Activated CD4-positive, alpha-beta T cell treated with anti-CD3 and anti-CD28 coated beads, Interleukin-2, Interleukin-4, amounts not matched to agents 100 ng/mL and 50 ng/mL, durations not matched to agents 16 hours and 8 hours (primary cell): ENCODE results near the gene ZMIZ2.
A peak's percentile ranks its signal among the peaks of the same experiment; 100 is the strongest.
"Not testable (repeated sequence)": the region's sequence is repeated elsewhere in the genome, so short reads cannot be mapped to it uniquely, and the experiment has no call there.

Source experiments
- DNase-seq: peaks from one replicate; pipeline ENCODE4 v3.0.0-alpha.2; 2020; ENCODE audit warnings: low spot score

The ZMIZ2 gene

GRCh38 chr7:44748045-44748947, at the start of gene ZMIZ2:
TSS of gene ZMIZ2 (plus strand) at chr7:44748847. CDS start at chr7:44756250, 7,403 bp downstream.
- DNase-seq: peak; percentile 95

GRCh38 chr7:44699598-44699997, 49.0 kb upstream of the ZMIZ2 start:
- DNase-seq: not testable (repeated sequence)

DNA sequence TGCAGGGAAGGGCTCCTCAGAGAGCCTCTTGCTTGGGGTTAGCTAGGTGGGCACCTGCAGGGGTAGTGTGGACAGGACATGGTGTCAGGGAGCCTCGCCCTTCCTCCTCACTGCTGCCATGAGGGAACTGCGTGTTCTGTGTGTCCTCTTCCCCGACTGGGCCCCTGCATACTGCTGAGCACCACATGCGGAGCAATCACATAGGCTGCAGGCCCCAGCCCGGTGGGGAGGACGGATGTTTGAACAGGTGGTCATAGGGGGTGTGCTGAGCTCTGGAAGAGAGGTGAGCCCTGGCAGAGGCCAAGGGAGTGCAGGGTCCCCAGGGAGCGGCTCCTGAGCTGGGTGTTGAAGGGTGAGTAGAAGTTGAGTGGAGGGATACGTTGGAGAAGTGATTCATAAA, 48.3 kb upstream of the ZMIZ2 start:
- no peak for DNase-seq

DNA sequence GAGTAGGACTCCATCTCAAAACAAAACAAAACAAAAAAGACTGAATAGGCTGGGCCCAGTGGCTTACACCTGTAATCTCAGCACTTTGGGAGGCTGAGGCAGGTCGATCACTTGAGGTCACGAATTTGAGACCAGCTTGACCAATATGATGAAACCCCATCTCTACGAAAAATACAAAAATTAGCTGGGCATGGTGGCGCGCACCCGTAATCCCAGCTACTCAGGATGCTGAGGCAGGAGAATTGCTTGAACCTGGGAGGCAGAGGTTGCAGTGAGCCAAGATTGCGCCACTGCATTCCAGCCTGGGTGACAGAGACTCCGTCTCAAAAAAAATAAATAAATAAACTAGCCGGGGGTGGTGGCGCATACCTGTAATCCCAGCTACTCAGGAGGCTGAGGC, 45.3 kb upstream of the ZMIZ2 start:
- not testable (repeated sequence) for DNase-seq

- DNase-seq: no peak
Observed at GRCh38 chr7:44703921-44704320, 44.7 kb upstream of the ZMIZ2 start.

GRCh38 chr7:44705434-44705833, 43.2 kb upstream of the ZMIZ2 start:
- DNase-seq: no peak

DNA sequence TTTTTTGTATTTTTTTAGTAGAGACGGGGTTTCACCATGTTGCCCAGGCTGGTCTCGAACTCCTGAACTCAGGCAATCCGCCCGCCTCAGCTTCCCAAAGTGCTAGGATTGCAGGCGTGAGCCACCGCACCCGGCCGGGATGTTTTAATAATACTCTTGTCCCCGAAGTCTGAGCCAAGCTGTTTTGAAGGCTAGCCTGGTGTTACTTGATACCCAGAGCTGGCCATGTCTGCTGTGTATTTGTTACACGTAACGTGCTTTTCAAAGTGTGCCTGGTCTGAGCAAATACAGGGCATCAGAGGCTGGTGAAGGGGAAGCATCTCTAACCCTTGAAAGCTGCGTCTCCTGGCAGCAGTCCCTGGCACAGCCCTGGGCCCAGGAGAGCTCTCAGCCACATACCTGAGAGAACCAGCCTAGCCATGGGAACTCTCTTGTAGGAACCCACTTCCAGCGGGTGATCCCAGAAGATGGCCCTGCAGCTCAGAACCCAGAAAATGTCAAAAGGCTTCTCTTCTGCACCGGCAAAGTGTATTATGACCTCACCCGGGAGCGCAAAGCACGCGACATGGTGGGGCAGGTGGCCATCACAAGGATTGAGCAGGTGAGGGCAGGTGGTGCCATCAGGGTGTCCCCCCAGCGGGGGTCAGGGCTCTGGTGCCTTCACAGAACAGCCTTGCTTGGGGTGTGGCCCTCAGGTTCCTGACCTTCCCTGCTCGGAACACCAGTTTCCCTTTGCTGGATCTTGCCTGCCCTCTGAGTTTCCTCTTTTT, 41.7 kb upstream of the ZMIZ2 start:
- no peak for DNase-seq

DNA sequence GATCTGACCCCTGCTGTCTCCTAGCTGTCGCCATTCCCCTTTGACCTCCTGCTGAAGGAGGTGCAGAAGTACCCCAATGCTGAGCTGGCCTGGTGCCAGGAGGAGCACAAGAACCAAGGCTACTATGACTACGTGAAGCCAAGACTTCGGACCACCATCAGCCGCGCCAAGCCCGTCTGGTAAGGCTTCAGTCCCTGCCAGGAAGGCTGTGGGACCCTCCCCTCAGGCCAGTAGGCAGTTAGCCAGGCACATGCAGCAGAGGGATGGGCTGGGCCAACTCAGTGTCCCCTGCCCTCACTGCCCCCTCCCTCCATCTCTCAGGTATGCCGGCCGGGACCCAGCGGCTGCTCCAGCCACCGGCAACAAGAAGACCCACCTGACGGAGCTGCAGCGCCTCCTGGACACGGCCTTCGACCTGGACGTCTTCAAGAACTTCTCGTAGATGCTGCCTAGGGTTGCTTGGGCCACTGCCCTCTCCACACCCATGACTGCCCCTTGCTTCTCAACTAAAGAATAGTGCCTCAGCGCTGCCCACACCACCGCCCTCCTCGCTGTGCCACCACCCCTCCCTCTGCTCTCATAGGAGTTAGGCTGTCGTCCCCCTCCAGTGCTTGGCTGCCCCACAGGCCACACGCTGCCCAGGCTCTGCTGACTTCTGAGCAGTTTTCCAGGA, 41.0 kb upstream of the ZMIZ2 start:
- no peak for DNase-seq

DNA sequence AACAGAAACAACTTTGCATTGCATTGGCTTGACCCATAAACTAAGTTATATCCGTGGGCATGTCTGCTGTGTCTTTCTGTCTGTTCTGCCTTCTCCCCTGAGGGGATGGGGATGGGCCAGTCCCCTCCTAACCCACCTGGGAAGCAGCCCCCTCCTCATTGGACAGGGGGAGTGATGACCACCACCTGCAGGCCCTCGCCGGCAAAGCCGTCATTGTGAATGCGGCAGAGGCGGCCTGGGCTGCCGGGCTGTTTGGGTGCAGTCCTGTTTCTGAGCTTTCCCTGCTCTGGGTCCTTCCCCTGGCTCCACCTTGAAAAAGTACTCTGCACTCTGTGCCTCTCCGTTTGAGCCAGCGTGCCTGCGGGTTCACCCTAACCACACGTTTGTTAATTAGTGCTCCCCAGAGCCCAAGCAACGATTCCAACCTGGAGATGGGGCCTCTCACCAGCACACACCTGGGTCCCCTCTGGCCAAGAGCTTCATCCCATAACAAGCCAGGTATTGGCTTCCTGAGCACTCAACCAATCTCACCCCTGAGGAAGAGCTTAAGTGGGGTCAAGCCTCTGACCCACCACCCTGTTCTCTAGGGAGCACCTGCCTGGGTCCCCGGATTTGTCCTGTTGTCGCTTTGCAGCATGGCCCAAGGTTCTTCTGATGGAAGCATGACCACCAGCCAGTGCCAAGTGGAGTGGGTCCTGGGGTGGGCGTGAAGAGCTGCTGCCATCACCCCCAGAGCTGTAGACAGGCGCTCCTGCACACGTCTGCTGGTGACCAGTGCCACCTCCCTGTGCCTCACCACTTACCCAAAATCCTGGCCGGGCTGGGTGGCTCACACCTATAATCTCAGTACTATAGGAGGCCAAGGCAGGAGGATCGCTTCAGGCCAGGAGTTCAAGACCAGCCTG, 39.4 kb upstream of the ZMIZ2 start:
- DNase-seq: no peak

GRCh38 chr7:44709945-44710596, 38.6 kb upstream of the ZMIZ2 start:
- DNase-seq: no peak

DNA sequence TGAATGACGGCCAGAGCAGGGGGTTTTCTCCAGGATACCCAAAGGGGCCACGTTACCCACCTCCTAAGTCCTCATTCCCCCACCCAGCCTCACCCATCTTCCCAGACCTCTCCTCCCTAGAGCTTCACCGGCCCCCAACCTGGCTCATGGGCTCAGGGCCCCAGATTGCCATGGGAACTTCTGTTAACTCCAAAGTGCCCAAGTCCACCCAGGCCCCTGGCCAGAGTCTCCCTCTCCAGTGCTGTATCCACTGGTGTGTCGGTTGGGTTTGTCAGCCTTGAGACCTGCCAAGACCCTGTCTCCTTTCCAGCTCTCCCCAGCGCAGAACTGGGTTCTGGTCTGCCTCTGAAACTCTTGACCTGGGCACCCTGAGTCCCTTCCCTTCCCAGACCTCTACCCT, 37.1 kb upstream of the ZMIZ2 start:
- no peak for DNase-seq

DNA sequence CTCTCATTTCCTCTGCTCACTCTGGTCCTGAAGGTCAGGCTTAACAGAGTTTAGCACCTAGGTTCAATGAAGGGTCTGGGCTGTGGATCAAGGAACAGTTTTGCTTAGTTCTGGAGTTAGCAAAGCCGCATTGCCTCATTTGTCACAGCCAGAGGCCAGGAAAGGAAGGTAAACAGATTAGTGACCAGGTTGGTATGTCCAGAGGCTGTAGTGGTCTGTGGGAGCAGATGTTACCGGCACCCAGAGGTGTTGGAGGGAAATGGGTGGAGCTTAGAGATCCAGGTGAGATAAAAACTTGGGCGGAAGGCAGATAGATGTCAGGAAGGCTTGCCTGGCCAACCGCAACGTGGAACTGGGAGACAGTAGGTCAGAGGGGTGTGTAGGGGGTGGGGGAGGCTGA, 36.6 kb upstream of the ZMIZ2 start:
- DNase-seq: no peak

GRCh38 chr7:44713141-44713540, 35.5 kb upstream of the ZMIZ2 start:
- no peak for DNase-seq

DNA sequence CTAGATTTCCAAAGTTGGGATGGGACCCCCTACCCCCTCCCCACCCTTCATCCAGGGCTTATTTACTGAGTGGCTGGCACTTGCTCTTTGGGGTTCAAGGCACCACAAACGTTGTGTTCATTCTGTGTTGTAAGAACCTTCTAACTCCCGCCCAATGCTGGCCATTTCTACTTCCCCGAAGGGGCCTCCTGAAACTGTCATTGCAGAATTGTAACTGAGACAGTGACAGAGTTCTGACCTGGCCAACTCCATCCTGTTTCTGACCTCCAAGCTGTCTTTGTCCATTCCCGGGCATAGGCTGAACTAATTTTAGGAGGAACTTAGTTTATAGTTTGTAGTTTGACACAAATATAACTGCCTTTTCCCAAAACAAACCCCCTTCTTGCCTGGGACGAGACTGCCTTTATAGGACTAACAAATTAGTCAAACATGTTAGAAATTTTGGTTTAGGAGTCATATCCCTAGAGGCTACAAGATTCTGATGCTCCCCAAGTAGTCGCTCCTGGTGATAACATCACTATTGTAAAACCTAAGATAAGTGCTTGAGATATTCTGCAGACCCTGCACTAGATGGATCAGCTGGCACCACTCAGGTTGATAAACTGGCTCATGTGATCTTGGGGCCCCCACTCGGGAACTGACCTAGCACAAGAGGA, 34.8 kb upstream of the ZMIZ2 start:
- no peak for DNase-seq

GRCh38 chr7:44716205-44716604, 32.4 kb upstream of the ZMIZ2 start:
- DNase-seq: no peak

- no peak for DNase-seq
Observed at GRCh38 chr7:44720301-44720700, 28.3 kb upstream of the ZMIZ2 start.

DNA sequence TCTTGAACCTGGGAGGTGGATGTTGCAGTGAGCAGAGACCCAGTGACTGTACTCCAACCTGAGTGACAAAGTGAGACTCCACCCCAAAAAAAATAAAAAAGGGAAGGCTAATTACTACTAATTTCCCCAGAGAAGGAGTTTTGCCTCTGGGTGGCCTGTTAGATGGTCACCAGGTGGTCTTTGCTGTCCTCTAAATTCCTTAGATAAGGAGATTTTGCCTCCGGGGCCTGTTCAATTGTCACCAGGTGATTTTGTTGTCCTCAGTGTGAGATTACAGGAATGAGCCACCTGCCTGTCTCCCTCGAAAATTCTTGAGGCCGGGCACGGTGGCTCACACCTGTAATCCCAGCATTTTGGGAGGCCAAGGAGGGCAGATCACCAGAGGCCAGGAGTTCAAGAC, 24.4 kb upstream of the ZMIZ2 start:
- DNase-seq: no peak

- not testable (repeated sequence) for DNase-seq
Observed at GRCh38 chr7:44726250-44726649, 22.4 kb upstream of the ZMIZ2 start.

GRCh38 chr7:44727158-44727936, 21.3 kb upstream of the ZMIZ2 start:
- no peak for DNase-seq

DNA sequence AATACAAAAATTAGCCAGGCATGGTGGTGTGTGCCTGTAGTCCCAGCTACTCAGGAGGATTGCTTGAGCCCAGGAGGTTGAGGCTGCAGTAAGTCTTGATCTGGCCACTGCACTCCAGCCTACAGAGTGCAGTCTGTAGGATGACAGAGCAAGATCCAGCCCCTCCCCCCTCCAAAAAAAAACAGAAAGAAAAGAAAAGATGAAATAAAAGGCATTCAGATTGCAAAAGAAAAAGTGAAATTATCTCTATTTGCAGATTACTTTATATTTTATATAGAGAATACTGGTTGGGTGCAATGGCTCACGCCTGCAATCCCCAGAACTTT, 20.7 kb upstream of the ZMIZ2 start:
- DNase-seq: no peak
